AG04450 (cell line): ENCODE data around the gene SPARC. TPM values are rescaled to one million over a fixed set of nuclear protein-coding genes. Genes with fewer than 3 reads are reported as not detected.

Experiments
- CTCF ChIA-PET: fragments of 300-600, 350-600 bp; formaldehyde crosslinking; extraction: SDS; loops from one replicate; lab custom pipeline; 2022; ENCODE audit warnings: antibody characterized with exemption, inconsistent platforms; lab: Charles Lee
- POLR2A ChIA-PET: fragments of 350-600 bp; formaldehyde crosslinking; extraction: SDS; loops from one replicate; lab custom pipeline; 2021; ENCODE audit warnings: antibody characterized with exemption, inconsistent platforms; lab: Yijun Ruan, JAX
- DNase-seq: peaks from one replicate; pipeline ENCODE4 v3.0.0-alpha.2; 2011; ENCODE audit warnings: low read depth, low spot score
- H3K27ac ChIP-seq: one replicate; pipeline ENCODE4 v1.5.1; 2012; ENCODE audit warnings: low read depth, low read length, control low read depth
- H3K27me3 ChIP-seq: one replicate; pipeline ENCODE4 v1.6.0; 2012; ENCODE audit warnings: low read length; ENCODE audit not compliant: control insufficient read depth, insufficient read depth
- H3K4me3 ChIP-seq: 2 replicates; pipeline ENCODE4 v1.5.1; 2011; ENCODE audit warnings: mild to moderate bottlenecking, low read depth, low read length, control low read depth
- H3K9me3 ChIP-seq: 2 replicates; pipeline ENCODE4 v1.5.1; 2012; ENCODE audit warnings: low read length; ENCODE audit not compliant: control insufficient read depth, insufficient read depth
- CTCF ChIP-seq: IDR thresholded peaks from 2 replicates; pipeline ENCODE4 v1.5.1; 2011; ENCODE audit warnings: low read depth, low read length, control low read depth, inconsistent platforms
- polyA plus RNA-seq: library from polyadenylated mRNA; depleted of rRNA; stranded (reverse); fragments of >200 nt; gene quantifications from 2 replicates; pipeline ENCODE4 v1.2.3, GENCODE V29; 2011

Gene SPARC
- polyA plus RNA-seq, 1 experiment: 5,773 TPM

- POLR2A ChIA-PET: interaction anchor here (1.8 to 2.6 kb wide), 7 partner anchors 10 to 109 kb away, joined by 7 to 57 read pairs (median 22); partner anchors contain the start of genes G3BP1 and SPARC
- no peak for TF ChIP-seq CTCF
- Histone ChIP-seq H3K27ac (no peak overlapping the region), H3K9me3 (no peaks in the 10 kb centered on the region), H3K4me3 (no peak overlapping the region), H3K27me3 (no peaks in the 10 kb centered on the region)
- no peak for DNase-seq
- CTCF ChIA-PET: interaction anchor here (1.2 to 2.6 kb wide), 5 partner anchors 22 to 109 kb away, joined by 4 to 58 read pairs (median 14); no protein-coding TSS in a partner anchor
Measured at GRCh38 chr5:151661968-151662732, 24.6 kb downstream of the SPARC start.

GRCh38 chr5:151660616-151661495 lies 25.9 kb downstream of the SPARC start:
- POLR2A ChIA-PET: interaction anchor here (0.6 to 2.6 kb wide), 18 partner anchors 9 to 145 kb away, joined by 3 to 57 read pairs (median 6); partner anchors contain the start of genes G3BP1 and SPARC
- H3K9me3 ChIP-seq: no peaks in the 10 kb centered on the region
- H3K4me3 ChIP-seq: no peak overlapping the region
- peak overlapping the region; percentile 53 for H3K27ac ChIP-seq
- no peaks in the 10 kb centered on the region for H3K27me3 ChIP-seq
- TF ChIP-seq CTCF: no peak
- DNase-seq: no peak
- CTCF ChIA-PET: interaction anchor here (0.5 to 2.6 kb wide), 9 partner anchors 9 to 110 kb away, joined by 3 to 58 read pairs (median 5); no protein-coding TSS in a partner anchor

- peak overlapping the region; percentile 74 for H3K27ac ChIP-seq
- no peaks in the 10 kb centered on the region for H3K9me3 ChIP-seq
- peak; percentile 92 for TF ChIP-seq CTCF
- DNase-seq: no peak
- H3K4me3 ChIP-seq: no peak overlapping the region
- ChIA-PET CTCF (interaction anchor here (0.5 to 3.6 kb wide), 36 partner anchors 11 to 857 kb away, joined by 3 to 136 read pairs (median 4); partner anchors contain the start of genes G3BP1, SLC36A1 and SPARC), POLR2A (interaction anchor here (0.7 to 2.9 kb wide), 13 partner anchors 12 to 113 kb away, joined by 3 to 53 read pairs (median 5); partner anchors contain the start of genes G3BP1 and SPARC)
- H3K27me3 ChIP-seq: no peaks in the 10 kb centered on the region
Measured at GRCh38 chr5:151659001-151659754, 27.5 kb downstream of the SPARC start.

GRCh38 chr5:151657114-151657513 lies 29.6 kb downstream of the SPARC start:
- ChIA-PET POLR2A (interaction anchor here (2.9 kb wide), 1 partner anchor 84 kb away, joined by 53 read pairs; no protein-coding TSS in a partner anchor), CTCF (interaction anchor here (2.8 to 3.6 kb wide), 4 partner anchors 25 to 114 kb away, joined by 19 to 136 read pairs (median 34); partner anchors contain the start of gene G3BP1)
- Histone ChIP-seq H3K9me3 (no peaks in the 10 kb centered on the region), H3K27ac (no peak overlapping the region), H3K27me3 (no peaks in the 10 kb centered on the region), H3K4me3 (no peak overlapping the region)
- no peak for DNase-seq
- no peak for TF ChIP-seq CTCF
